H1 (cell line): ENCODE results near the gene TMEM223. TPM values are rescaled to one million over a fixed set of nuclear protein-coding genes. Genes with fewer than 3 reads are reported as not detected.

Source experiments
- CBX5 ChIP-seq: fragments of 300-800, 300-1000 bp; sonication (generic); IDR thresholded peaks from 2 replicates; pipeline ENCODE4 v1.7.1; 2016; ENCODE audit warnings: antibody characterized with exemption, low read length, low read depth
- CBX8 ChIP-seq: fragments of 300-800, 300-1000 bp; sonication (generic); IDR thresholded peaks from 2 replicates; pipeline ENCODE4 v1.7.1; 2016; ENCODE audit warnings: low read depth, low read length, borderline replicate concordance
- CHD7 ChIP-seq: fragments of 300-600 bp; sonication (generic); IDR thresholded peaks from 2 replicates; pipeline ENCODE4 v1.7.1; 2012; ENCODE audit warnings: low read length, moderate library complexity, mild to moderate bottlenecking, inconsistent platforms; ENCODE audit not compliant: insufficient replicate concordance
- E2F6 ChIP-seq: IDR thresholded peaks from 2 replicates; pipeline ENCODE4 v1.6.1; 2012; ENCODE audit warnings: inconsistent platforms
- JUND ChIP-seq: IDR thresholded peaks from 2 replicates; pipeline ENCODE4 v1.6.1; 2011; ENCODE audit warnings: mild to moderate bottlenecking, improper control_type of control experiment, low read length
- MAFK ChIP-seq: IDR thresholded peaks from 2 replicates; pipeline ENCODE4 v1.6.1; 2012; ENCODE audit warnings: low read depth, mild to moderate bottlenecking, improper control_type of control experiment, low read length
- SAP30 ChIP-seq: fragments of 300-600 bp; sonication (generic); IDR thresholded peaks from 2 replicates; pipeline ENCODE4 v1.7.1; 2012; ENCODE audit warnings: low read length, moderate library complexity, mild to moderate bottlenecking, inconsistent platforms; ENCODE audit not compliant: insufficient read depth, insufficient replicate concordance
- SP1 ChIP-seq: IDR thresholded peaks from 2 replicates; pipeline ENCODE4 v1.6.1; 2011; ENCODE audit warnings: low read depth, low read length
- polyA plus RNA-seq, 7 experiments: library from polyadenylated mRNA; depleted of rRNA in 3 of 7; stranded (reverse) in 5 of 7; unstranded in 2 of 7; fragments of >200 nt in 5 of 7; fragments of 200-250 nt in 2 of 7; gene quantifications; 1 replicate in 5 of 7; 2 replicates in 1 of 7; 4 replicates in 1 of 7; pipeline versions ENCODE4 v1.2.1 to v1.2.3, GENCODE V29; 2011 to 2013; ENCODE audit warnings: missing spikeins in 2 of 7, mixed read lengths in 2 of 7
- total RNA-seq: library from RNA; stranded (reverse); fragmentation: NEBNext Ultra II Directional; extraction: Animal tissue kit (Norgen Biotek cat#: 25700); gene quantifications from 2 replicates; pipeline ENCODE4 v1.2.1, GENCODE V29; 2021
- TF ChIP-seq, protein P1 (sequence below): IDR thresholded peaks from 2 replicates; pipeline ENCODE4 v1.6.1; 2011; ENCODE audit warnings: low read length, improper control_type of control experiment

TMEM223 gene
- total and polyA plus RNA-seq, 2 of the 8 experiments (the other 6 are each of a cell fraction or from before 2014, with no cell fraction given): 22.9 to 64.1 TPM

DNA sequence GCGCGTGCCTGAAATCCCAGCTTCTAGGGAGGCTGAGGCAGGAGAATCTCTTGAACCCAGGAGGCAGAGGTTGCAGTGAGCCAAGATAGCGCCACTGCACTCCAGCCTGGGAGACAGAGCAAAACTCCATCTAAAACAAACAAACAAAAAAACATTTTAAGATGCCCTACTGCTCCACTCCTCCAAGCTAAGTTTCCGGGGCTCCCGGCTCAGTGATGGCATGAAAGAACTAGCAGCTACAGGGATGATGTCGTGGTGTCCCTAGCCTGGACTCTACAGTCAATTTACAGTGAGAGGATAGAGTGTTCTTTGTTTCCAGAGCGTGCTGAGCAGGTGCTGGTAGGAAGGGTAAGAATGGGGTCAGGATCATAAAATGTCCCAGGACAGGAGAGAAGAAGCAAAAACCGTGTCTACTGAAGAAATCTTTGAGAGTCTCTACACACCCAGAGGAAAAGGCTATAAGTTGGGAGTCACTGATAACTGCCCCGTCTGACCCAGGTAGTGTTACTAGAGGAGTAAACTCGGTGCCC lies 36.7 kb downstream of the TMEM223 start (continued):
- TF ChIP-seq CHD7: no peak
- TF ChIP-seq JUND: no peak
- no peak for TF ChIP-seq CBX5
- TF ChIP-seq MAFK: no peak
- no peak for TF ChIP-seq E2F6
- TF ChIP-seq, protein P1, sequence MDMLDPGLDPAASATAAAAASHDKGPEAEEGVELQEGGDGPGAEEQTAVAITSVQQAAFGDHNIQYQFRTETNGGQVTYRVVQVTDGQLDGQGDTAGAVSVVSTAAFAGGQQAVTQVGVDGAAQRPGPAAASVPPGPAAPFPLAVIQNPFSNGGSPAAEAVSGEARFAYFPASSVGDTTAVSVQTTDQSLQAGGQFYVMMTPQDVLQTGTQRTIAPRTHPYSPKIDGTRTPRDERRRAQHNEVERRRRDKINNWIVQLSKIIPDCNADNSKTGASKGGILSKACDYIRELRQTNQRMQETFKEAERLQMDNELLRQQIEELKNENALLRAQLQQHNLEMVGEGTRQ: no peak
- no peak for TF ChIP-seq SAP30
- TF ChIP-seq CBX8: no peak
- TF ChIP-seq SP1: no peak
